Vagina (tissue), 2 donors: ENCODE results near the gene SLC24A3.

ENCODE experiments used
- CTCF ChIP-seq, 3 experiments: fragments of 450-650 bp in 2 of 3; fragments of 200-600 bp in 1 of 3; sonication (generic) in 1 of 3; IDR thresholded peaks; one replicate each; pipeline ENCODE4 v1.5.1; 2017 to 2019; ENCODE audit warnings: antibody characterized with exemption in 3 of 3, mild to moderate bottlenecking in 2 of 3, moderate library complexity in 2 of 3
- POLR2A ChIP-seq, 2 donors: fragments of 450-650 bp; IDR thresholded peaks; one replicate each; pipeline ENCODE4 v1.6.1; 2017; ENCODE audit warnings: antibody characterized with exemption in 2 of 2, mild to moderate bottlenecking in 2 of 2, moderate library complexity in 2 of 2

DNA sequence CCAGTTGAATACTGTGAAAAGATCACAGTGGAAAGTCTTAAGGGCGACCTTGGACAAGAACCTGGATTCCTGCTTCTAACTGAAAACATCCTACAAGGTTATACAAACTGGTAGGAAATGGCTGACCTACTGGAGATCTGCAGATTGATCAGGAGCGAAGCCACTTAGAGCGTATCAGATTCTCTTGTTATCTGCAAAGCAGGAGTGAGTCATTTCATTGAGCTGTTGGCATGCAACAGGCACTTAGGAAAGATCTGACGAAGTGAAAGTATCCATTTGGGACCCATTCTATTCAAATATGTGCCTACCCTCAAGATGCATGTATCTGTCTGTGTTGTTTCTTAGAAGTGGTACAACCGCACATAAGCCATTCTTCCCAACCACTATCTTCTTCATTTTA lies 414.5 kb downstream of the SLC24A3 start:
- no peak for TF ChIP-seq CTCF (IDR thresholded peaks at IDR 0.05)
- TF ChIP-seq POLR2A (IDR thresholded peaks at IDR 0.05) = no peak
